ENCODE measurements around the gene LIF.

DNA sequence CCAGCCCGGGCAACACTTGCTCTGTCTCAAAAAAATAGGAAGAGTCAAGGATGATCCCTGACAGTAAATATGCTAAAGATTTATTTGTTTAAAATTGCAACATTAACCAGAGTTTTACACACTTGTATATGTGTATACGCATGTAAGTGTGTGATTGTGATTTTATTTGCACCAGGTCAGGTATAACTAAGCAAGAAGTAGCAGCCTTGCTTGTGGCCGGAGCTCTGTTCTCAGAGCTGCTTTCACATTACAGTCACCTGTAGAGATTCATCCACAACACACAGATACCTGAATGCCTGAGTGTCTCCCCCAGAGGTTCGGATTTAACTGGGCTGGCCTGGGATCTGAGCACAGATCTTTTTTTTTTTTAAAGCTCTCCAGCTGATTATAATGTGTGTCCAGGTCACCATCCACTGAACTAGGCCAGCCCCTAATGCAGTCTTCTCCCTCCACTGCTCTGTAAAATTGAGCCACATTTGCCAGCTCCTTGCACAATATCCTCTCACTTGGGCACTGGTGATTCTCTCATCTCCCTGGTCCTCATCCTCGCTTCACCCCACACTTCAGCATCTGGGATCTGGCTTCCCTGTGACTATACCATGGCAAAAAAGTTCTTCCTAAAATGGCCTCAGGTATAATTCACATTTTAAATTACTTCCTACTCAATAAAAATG, 48.3 kb downstream of the LIF start:
- TF ChIP-seq, protein P1, sequence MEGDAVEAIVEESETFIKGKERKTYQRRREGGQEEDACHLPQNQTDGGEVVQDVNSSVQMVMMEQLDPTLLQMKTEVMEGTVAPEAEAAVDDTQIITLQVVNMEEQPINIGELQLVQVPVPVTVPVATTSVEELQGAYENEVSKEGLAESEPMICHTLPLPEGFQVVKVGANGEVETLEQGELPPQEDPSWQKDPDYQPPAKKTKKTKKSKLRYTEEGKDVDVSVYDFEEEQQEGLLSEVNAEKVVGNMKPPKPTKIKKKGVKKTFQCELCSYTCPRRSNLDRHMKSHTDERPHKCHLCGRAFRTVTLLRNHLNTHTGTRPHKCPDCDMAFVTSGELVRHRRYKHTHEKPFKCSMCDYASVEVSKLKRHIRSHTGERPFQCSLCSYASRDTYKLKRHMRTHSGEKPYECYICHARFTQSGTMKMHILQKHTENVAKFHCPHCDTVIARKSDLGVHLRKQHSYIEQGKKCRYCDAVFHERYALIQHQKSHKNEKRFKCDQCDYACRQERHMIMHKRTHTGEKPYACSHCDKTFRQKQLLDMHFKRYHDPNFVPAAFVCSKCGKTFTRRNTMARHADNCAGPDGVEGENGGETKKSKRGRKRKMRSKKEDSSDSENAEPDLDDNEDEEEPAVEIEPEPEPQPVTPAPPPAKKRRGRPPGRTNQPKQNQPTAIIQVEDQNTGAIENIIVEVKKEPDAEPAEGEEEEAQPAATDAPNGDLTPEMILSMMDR (IDR thresholded peaks at IDR 0.05), result no peak
- TF ChIP-seq ZFX (IDR thresholded peaks at IDR 0.05; ENCODE audit: borderline replicate concordance), result no peak

Data from 22Rv1 (cell line).